Measurements from ENCODE around the gene MAVS.
A peak's percentile ranks its signal among the peaks of the same experiment; 100 is the strongest.

Gene MAVS

GRCh38 chr20:3846740-3847428 lies at the start of gene MAVS:
MAVS (plus strand) TSS chr20:3846834; CDS start chr20:3854625, 7,791 bp downstream.
- DNase-seq (ENCODE audit: low read depth in 2 of 3, low spot score in 2 of 3): peak; percentile 67 to 71 (median 70)

DNA sequence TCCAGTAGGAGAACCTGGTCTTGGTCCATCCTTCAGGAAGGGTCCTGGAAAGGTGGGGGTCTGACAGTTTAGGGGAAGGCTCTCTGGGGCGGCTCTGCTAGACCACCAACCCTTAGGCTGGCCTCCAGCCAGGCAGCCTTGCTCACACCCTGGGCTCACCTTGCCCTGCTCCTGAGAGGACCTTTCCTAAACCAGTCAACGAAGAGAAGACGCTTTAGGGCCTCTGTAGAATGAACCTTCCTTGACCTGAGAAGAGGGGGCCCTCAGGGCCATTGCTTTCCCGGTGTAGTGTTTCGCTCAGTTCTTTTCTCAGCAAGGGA lies 49.4 kb upstream of the MAVS start:
- no peak for DNase-seq (ENCODE audit: low read depth in 2 of 3, low spot score in 2 of 3)

- DNase-seq (ENCODE audit: low read depth in 2 of 3, low spot score in 2 of 3): no peak
Observed at GRCh38 chr20:3797592-3798372, 48.9 kb upstream of the MAVS start.

GRCh38 chr20:3798373-3798768 lies 48.3 kb upstream of the MAVS start:
- DNase-seq (ENCODE audit: low read depth in 2 of 3, low spot score in 2 of 3): no peak

- no peak for DNase-seq (ENCODE audit: low read depth in 2 of 3, low spot score in 2 of 3)
Observed at GRCh38 chr20:3798908-3799248, 47.8 kb upstream of the MAVS start.

DNA sequence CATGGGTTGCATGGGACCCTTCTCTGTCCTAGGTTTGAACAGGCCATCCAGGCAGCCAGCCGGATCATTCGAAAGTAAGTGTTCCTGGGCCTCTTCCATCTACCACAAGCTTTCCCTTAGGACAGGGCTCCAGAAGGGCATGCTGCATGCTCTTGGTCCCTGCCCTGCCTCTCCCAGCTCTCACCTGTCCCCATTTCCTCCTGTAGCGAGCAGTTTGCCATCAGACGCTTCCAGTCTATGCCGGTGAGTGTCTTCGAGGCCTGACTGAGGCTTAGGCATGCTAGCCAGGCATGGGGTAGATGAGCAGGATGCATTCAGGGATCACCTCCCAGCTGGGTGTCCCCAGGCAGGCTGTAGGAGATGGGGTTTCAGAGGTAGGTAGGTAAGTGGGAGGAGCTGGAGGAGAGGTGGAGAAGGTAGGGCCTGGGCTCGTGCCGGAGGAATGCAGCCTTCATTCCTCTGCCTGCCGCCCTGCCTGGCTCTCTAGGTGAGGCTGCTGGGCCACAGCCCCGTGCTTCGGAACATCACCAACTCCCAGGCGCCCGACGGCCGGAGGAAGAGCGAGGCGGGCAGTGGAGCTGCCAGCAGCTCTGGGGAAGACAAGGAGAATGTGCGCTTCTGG lies 46.3 kb upstream of the MAVS start:
- no peak for DNase-seq (ENCODE audit: low read depth in 2 of 3, low spot score in 2 of 3)

- DNase-seq (ENCODE audit: low read depth in 2 of 3, low spot score in 2 of 3): no peak
Observed at GRCh38 chr20:3800878-3801260, 45.8 kb upstream of the MAVS start.

DNA sequence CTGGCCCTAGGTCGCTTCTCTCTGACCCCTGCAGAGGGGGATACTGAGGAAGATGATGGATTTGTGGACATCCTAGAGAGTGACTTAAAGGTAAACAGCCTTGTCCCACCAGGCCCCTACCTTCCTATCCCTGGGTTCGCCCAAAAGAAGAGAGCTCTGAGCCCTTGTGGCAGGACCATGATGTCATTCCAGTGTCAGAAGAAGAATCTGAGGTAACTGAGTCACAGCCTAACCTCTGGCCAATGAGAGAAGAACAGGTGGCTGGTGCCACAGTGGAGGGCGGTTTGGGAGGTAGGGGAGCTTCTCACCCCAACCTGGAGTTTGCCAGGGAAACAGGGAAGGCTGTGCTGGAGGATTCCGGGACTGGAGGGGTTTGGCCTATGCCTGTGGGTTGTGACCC lies 45.3 kb upstream of the MAVS start:
- no peak for DNase-seq (ENCODE audit: low read depth in 2 of 3, low spot score in 2 of 3)

DNA sequence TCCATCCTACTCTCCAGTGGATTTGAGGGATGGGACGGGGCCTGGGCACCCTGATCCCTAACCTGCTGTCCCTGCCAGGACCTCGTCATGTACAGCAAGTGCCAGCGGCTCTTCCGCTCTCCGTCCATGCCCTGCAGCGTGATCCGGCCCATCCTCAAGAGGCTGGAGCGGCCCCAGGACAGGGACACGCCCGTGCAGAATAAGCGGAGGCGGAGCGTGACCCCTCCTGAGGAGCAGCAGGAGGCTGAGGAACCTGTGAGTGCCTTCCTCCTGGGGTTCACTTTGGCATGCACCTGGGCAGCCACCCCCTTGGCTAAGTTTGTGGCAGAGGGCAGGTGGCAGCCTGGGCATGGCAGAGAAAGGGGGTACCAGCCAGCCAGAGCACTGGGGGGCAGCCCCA lies 44.8 kb upstream of the MAVS start:
- DNase-seq (ENCODE audit: low read depth in 2 of 3, low spot score in 2 of 3): no peak

DNA sequence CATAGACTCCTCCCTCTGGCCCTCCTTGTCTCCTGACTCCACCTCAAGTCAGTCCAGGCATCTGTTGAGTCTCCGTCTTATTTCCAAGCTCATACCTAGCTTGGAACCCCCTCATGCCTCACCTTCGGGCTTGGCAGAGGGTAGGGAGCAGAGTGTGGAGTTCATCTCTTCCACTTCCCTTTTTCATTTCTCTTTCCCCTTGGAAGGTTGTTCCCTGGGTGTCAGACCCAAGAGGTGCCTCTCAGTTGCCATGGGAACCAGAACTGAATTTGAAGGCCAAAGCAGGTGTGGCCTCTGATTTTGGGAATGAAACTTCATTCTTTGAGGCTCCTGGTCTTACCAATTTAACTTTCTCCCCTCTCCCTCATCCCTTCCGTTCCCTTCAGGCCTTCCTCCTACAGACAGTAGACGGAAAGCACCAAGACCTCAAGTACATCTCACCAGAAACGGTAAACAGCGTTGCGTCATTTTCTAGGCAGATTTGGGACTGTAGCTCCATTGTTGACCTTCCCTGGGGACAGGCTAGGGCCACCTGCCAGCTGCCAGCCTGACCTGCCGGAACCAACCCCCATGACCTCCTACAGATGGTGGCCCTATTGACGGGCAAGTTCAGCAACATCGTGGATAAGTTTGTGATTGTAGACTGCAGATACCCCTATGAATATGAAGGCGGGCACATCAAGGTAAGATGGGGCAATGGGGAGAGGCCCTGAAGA lies 44.0 kb upstream of the MAVS start:
- DNase-seq (ENCODE audit: low read depth in 2 of 3, low spot score in 2 of 3): no peak

DNA sequence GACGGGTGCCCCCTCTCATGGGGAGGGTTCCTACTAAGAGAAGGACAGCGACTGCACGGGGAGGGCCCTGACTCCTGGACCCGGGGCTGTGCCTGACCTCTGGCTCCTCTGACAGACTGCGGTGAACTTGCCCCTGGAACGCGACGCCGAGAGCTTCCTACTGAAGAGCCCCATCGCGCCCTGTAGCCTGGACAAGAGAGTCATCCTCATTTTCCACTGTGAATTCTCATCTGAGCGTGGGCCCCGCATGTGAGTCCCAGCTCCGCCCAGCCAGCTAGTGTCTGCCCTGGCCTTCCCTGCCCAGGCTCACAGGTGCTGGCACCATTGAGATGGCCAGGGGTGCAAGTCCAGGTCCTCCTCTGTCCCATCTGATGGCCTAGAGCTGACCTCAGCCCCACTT lies 43.3 kb upstream of the MAVS start:
- no peak for DNase-seq (ENCODE audit: low read depth in 2 of 3, low spot score in 2 of 3)

- no peak for DNase-seq (ENCODE audit: low read depth in 2 of 3, low spot score in 2 of 3)
Observed at GRCh38 chr20:3803854-3804253, 42.8 kb upstream of the MAVS start.

- DNase-seq (ENCODE audit: low read depth in 2 of 3, low spot score in 2 of 3): no peak
Observed at GRCh38 chr20:3804254-3804751, 42.3 kb upstream of the MAVS start.

- DNase-seq (ENCODE audit: low read depth in 2 of 3, low spot score in 2 of 3): no peak
Observed at GRCh38 chr20:3804781-3805180, 41.9 kb upstream of the MAVS start.

DNA sequence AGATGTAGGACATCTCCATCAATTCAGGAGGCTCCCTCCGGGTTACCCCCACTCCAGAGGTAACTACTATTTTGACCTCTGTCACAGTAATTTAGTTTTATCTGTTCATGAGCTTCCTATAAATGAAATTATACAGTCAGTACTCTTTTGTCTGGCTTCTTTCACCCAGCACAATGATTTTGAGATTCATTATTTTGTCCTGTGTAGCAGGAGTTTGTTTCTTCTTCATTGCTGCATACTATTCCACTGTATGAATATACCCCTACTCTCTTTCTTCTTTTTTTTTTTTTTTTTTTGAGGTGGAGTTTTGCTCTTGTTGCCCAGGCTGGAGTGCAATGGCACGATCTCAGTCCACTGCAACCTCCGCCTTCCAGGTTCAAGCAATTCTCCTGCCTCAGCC lies 38.1 kb upstream of the MAVS start:
- DNase-seq (ENCODE audit: low read depth in 2 of 3, low spot score in 2 of 3): no peak

DNA sequence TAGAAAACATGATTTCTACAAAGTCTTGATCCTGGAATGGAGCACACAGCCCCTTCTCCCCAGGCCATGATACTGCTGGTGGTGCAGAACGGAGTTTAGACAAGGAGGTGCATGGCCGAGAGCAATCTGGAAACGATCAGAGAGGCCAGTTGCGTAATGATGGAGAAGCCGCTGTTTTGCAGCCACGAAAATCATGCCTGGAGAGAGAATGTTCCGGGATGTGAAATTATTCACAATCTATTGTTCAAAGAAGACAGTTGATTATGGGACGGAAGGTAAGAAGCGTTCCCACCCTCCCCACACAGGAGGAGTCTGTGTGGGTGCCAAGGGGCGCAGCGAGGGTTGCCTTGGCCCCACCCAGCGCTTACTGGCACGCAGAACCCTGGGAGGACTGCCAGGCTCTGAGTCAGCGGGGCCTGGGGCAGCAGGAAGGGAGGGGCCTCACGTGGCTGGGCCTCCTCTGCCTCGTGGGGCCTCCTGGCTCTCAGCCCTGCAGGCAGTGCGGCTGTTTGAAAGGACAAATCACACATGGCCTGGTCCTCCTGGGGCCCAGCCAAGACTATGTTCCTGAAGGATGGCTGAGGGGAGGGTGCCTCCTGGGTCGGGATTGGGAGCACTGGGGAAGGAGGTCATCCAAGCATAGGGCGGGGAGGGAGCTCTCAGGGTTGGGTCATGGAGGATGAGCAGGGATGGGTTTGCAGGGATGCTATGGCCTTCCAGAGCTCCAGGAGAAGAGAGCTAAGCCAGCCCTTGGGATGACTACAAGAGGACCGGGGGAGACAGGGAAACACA lies 35.0 kb upstream of the MAVS start:
- peak; percentile 51 to 71 (median 66) for DNase-seq (ENCODE audit: low read depth in 2 of 3, low spot score in 2 of 3)

DNA sequence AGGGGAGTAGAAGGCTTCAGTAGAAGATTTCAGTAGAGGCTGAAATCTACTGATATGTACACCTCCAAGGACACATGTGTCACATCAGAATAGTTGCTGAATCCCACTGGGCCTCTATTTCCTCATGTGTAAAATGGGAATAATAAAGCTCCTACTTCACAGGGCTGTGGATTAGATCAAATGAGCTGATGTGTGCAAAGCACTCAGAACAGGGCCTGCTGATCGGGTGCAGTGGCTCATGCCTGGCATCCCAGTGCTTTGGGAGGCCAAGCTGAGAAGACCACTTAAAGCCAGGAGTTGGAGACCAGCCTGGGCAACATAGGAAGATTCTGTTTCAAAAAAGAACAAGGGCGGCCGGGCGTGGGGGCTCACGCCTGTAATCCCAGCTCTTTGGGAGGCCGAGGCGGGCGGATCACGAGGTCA lies 34.4 kb upstream of the MAVS start:
- no peak for DNase-seq (ENCODE audit: low read depth in 2 of 3, low spot score in 2 of 3)

DNA sequence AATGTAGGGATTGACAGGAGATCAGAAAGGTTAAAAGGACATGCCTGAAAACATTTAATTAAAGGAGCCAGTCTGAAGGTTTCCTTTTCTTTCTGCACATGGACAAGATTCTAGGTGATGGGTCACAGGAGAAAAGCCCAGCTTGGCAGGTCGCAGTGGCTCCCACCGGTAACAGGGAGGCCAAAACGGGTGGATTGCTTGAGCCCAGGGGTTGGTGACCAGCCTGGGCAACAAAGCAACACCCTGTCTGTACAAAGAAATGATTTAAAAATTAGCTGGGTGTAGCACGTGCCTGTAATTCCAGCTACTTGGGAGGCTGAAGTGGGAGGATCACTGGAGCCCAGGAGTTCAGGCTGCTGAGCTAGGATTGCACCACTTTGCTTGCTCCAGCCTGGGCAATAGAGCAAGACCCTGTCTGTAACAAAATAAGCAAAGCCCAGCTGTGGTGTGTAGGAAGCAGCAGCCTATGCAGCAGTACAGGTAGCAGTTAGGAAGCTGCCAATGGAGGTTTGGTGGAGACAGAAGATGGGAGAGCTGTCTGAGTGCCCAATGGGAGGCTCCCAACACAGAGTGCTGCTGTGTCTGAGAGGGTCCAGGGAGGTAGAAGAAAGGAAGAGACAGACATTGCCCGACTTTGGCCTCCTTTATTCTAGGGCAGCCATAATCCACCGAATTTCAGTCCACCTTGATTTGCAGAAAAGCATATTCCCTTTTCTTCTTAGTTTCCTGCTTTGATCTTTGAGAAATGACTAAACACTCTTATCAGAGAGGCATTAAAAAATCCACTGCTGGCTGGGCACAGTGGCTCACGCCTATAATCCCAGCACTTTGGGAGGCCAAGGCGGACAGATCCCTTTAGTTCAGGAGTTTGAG lies 33.4 kb upstream of the MAVS start:
- DNase-seq (ENCODE audit: low read depth in 2 of 3, low spot score in 2 of 3): no peak

DNA sequence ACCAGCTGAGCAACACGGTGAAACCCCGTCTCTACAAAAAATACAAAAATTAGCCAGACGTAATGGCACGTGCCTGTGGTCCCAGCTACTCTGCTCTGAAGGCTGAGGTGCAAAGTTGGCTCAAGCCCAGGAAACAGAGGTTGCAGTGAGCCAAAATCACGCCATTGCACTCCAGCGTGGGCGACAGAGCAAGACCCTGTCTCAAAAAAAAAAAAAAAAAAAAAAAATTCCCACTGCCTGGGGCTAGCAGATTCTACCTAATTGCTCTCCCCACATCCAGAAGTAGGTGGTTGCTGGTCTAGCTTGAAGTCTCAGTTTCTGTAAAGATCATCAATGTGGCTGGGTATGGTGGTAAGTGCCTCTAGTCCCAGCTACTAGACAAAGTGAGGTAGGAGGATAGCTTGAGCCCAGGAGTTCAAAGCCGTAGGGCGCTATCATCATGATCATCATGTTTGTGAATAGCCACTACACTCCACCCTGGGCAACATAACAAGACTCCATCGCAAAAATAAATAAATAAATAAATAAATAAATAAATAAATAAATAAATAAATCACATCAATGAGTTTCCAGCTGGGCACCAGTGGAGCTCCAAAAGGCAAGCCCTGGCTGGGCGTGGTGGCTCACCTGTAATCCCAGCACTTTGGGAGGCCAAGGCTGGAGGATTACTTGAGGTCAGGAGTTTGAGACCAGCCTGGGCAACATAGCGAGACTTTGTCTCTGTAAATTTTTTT lies 32.6 kb upstream of the MAVS start:
- DNase-seq (ENCODE audit: low read depth in 2 of 3, low spot score in 2 of 3): no peak
